ENCODE results near the gene ST8SIA3.

DNA sequence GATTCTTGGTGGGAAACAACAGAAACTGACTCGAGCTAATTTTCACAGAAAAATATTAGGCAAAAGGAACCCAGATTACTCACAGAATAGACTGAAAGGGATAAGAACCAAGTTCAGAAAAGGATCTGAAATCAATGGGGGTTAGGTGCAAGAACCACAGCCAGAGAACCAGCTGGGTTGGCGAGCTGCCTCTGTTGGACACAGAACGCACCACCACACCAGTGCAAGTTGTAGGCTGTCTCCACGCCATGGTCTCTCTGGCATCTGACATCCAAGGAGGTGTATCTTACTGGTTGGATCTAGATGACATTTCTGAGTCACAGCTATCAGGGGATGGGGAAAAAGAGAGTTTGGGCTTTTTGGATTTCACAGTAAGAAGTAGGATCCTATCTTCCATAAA is 64.2 kb downstream of the ST8SIA3 start:
- TF ChIP-seq, protein P1, sequence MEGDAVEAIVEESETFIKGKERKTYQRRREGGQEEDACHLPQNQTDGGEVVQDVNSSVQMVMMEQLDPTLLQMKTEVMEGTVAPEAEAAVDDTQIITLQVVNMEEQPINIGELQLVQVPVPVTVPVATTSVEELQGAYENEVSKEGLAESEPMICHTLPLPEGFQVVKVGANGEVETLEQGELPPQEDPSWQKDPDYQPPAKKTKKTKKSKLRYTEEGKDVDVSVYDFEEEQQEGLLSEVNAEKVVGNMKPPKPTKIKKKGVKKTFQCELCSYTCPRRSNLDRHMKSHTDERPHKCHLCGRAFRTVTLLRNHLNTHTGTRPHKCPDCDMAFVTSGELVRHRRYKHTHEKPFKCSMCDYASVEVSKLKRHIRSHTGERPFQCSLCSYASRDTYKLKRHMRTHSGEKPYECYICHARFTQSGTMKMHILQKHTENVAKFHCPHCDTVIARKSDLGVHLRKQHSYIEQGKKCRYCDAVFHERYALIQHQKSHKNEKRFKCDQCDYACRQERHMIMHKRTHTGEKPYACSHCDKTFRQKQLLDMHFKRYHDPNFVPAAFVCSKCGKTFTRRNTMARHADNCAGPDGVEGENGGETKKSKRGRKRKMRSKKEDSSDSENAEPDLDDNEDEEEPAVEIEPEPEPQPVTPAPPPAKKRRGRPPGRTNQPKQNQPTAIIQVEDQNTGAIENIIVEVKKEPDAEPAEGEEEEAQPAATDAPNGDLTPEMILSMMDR (optimal IDR thresholded peaks at IDR 0.05 in 1 of 3, IDR thresholded peaks at IDR 0.05 in 1 of 3, conservative IDR thresholded peaks at IDR 0.05 in 1 of 3; ENCODE audit: extremely low read depth in 1 of 3, insufficient read depth in 2 of 3, low read length in 3 of 3), result no peak
- no peak for TF ChIP-seq EZH2 (IDR thresholded peaks at IDR 0.05; ENCODE audit: low read length)

Measured in keratinocyte (primary cell).